ENCODE results near the gene PHACTR1.
"Not testable (repeated sequence)": the region's sequence is repeated elsewhere in the genome, so short reads cannot be mapped to it uniquely, and the experiment has no call there.

Gene PHACTR1

DNA sequence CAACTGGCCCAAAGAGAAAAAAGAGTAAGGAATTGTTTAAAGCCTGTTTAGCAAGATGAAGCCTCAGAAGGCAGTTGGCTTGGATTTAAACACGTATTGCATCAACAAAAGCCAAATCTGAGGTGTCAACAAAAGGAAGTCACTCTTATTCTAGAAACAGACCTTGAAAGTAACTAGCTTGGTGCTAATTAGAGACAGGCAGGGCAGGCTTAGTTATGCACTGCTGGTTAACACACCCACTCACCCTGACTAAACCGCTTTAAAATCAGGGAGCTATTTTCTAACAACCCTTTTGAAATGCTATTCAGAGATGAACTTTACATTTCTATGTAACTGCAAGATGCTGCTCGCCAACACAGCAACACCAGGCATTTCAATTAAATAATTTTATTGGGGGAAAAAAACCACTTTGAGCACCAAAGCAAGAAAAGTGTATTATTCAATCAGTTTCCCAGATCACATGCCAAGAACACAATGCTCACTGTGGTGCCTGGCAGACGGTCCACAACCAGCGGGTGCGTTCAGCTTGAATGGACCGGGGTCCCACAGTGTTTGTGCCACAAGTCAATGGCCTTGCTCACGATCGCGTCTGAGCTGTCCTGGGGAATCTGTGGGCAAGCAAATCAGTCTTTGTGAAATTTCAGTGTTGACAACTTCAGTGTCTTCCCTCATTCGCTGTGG, 588.2 kb downstream of the PHACTR1 start:
- no peak for DNase-seq (ENCODE audit: low read depth, low spot score)

DNA sequence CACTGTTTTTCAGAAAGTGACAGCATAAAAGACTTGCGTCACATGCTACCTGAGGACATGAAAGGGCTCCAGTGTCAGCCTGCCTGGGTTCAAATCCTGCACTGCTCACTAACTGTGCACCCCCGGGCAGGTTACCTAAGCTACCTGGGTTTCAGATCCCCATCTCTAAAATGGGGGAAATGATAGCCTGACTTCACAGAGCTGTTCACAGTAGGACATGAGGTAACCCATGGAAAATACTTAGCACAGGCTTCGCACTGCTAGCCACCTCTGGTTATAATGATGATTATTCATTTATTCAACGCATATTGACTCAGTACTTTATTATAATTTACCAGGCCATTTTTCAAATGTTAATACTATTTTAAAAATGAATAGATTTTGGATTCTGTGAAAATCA, 588.7 kb downstream of the PHACTR1 start:
- DNase-seq (ENCODE audit: low read depth, low spot score): no peak

- DNase-seq (ENCODE audit: low read depth, low spot score): no peak
These were observed 589.2 kb downstream of the PHACTR1 start for GRCh38 chr6:13305791-13306190.

DNA sequence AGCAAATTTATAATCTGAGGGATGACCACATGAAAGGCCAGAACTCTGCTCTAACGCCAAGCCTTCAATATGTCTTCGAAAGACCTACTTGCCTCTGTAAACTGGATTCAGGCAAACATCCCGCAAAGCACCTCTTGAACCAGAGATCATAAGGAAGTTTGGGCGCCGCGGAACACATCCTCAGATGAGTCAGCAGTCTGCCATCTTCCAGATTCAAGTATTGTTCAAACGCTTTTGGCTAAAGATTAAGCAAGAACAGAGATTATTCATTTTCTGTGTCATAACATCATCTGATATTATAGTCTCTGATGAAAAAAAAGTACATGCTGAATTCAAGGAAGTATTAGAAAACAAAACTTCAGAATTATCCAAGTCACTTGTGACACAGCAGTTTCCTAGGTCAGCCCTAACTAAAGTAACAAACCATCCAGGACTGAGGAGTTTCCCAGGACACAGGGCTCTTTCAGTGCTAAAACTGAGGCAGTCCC, 591.0 kb downstream of the PHACTR1 start:
- no peak for DNase-seq (ENCODE audit: low read depth, low spot score)

DNA sequence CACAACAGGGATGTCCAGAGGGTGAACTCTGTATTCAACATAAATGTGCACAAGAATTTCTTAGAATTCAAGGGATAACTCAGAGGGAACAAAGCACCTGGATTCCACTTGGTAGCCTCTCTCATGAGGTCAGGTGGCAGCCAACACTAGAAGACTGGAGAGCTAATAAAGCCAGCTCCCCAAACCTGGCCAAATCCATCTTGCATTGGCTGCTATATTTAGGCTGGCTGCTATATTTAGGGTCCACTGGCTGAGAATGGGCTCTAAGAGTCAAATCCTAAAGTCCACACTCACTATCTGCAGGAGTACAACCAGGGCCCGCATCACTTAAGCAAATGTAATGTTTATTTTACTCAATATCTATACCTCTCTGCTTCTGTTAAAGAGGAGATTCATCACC, 591.8 kb downstream of the PHACTR1 start:
- no peak for DNase-seq (ENCODE audit: low read depth, low spot score)

DNA sequence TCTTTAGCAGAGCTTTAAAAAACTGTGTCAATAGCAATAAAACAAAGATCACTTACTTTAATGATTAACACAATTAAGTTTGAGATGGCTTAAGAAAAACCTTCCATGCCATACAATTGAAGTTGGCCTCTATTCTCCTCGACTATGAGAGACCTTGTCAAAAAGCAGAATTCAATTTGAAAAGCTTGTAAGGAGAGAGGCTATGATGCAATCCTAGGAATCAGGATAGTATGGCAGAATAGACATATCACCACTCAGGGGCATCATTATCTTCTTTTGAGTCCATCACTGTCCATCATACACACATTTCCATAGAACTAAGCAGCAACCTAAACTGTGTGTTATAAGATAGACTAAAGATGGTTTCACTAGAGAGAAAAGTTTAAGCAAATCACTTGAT, 594.6 kb downstream of the PHACTR1 start:
- no peak for DNase-seq (ENCODE audit: low read depth, low spot score)

DNA sequence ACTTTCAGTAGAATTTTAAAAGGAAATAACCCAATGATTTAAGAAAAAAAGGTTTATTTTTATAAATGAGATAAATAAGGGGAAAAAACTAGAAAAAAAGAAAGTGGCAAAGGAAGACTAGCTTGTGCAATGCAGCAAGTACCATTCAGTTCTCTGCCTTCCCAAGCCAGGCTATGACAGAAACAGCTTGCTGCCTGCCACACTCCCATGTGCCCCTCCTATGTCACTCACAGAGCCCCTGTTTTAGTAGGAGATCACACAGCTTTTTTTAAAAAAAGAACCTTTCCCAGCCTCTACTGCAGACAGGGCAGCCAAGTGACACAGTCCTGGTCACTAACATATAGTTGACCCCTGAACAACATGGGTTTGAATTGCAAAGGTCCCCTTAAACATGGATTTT, 598.2 kb downstream of the PHACTR1 start:
- DNase-seq (ENCODE audit: low read depth, low spot score): no peak

- no peak for DNase-seq (ENCODE audit: low read depth, low spot score)
These were observed 599.3 kb downstream of the PHACTR1 start for GRCh38 chr6:13315896-13316295.

DNA sequence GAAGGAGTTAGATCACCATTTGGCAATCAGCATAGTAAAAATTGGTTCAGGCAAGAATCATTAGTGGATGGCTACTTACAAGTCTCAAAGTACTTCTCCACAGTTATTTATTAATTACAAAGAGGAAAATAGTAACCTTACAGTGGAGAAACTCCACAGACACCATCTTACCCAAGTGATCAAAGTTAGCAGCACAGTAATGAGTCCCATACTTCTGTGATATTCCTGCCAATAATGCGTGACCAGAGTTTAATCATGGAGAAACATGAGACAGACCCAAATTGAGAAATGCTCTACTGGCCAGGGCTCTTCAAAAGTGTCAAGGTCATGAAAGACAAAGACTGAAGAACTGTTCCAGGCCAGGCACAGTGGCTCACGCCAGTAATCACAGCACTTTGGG, 602.3 kb downstream of the PHACTR1 start:
- DNase-seq (ENCODE audit: low read depth, low spot score): no peak

GRCh38 chr6:13319891-13320564, 603.5 kb downstream of the PHACTR1 start:
- no peak for DNase-seq (ENCODE audit: low read depth, low spot score)

- not testable (repeated sequence) for DNase-seq (ENCODE audit: low read depth, low spot score)
These were observed 609.5 kb downstream of the PHACTR1 start for GRCh38 chr6:13326031-13326586.

DNA sequence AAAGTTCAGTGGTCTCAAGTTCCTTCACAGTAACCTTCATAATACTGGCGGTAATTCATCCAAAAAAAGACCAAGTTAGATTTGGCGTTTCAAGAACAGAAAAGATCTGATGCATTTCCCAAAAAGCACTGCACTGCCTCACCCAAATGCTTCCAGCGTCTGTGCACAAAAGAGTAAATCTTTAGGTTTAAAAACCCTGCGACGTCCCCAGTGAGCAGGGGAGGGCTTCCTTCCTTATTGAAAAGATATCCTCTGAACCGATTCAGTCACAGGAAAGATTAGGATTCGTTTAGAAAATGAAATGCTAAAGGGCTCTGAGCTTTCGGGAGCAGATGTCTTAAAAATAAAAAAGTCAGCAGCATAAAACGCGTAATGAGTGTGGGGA, 611.1 kb downstream of the PHACTR1 start:
- no peak for DNase-seq (ENCODE audit: low read depth, low spot score)

GRCh38 chr6:13328076-13328874, 611.7 kb downstream of the PHACTR1 start, which contains the start of gene TBC1D7:
Gene TBC1D7, minus strand, starts transcription at chr6:13328537. Its CDS starts 1,639 bp downstream, at chr6:13326898.
- peak; percentile 35 for DNase-seq (ENCODE audit: low read depth, low spot score)

DNA sequence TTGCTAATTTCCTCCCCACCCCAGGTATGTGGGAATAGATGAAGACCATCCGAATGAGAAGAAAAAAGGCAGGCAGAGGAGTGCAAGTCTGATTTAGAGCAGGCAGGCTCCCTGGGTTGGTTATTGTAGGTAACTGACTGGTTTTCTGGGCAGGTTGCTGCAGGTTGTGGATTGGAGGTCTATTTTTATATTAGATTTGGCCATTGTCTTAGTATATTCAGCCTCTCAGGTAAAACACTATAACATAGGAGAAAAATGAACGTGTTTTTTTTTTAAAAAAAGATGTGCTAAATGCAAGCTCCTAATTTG, 612.3 kb downstream of the PHACTR1 start:
- DNase-seq (ENCODE audit: low read depth, low spot score): no peak

DNA sequence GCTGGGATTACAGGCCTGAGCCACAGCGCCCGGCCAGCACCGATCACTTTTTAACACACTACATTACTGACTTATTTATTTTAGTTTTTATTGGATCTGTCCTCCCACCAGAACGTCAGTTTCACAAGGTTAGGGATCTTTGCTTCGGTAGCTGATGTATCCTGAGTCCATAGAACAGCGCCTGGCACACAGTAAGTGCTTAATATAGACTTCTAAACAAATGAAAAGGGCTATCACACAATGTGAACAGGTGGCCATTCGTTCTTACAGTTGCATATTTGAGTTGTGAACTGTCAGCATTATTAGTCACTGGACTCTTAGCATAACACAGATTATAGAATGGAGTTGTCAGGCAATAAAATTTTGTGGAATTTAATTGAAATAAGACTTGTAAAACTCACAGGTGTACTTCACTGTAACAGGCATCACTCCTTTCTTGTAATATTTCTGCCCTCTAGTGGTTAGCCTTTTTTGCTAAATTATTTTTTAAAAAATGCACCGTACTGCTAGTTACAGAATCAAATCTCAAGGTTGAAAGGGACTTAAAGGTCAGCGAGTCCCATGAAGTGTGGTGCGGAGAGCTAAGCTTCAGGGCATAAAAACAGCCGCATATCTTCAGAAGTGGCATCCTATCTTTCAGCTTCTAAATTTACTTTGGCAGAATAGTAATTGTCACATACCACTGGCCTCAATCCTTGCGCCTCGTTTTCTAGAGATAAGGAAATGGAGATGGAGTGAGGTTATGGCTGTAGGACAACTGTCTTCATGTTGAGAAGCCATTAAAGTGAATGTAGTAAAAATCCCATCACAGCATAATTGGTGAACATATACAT, 615.2 kb downstream of the PHACTR1 start:
- DNase-seq (ENCODE audit: low read depth, low spot score): no peak

GRCh38 chr6:13332349-13332706, 615.8 kb downstream of the PHACTR1 start:
- no peak for DNase-seq (ENCODE audit: low read depth, low spot score)

- no peak for DNase-seq (ENCODE audit: low read depth, low spot score)
These were observed 618.4 kb downstream of the PHACTR1 start for GRCh38 chr6:13334953-13335352.

- DNase-seq (ENCODE audit: low read depth, low spot score): peak; percentile 63
These were observed 620.0 kb downstream of the PHACTR1 start for GRCh38 chr6:13336553-13336952.

GRCh38 chr6:13338038-13338437, 621.5 kb downstream of the PHACTR1 start:
- no peak for DNase-seq (ENCODE audit: low read depth, low spot score)
